Panc1 (cell line): ENCODE results near the gene SOX12. TPM values are rescaled to one million over a fixed set of nuclear protein-coding genes. Genes with fewer than 3 reads are reported as not detected.

Experiments
- ATAC-seq: fragments of 200-7000 bp; cut with Tn5 transposase; 2 replicates; pipeline ENCODE4 v1.9.1; 2020; ENCODE audit warnings: mild to moderate bottlenecking, moderate library complexity
- BruUV-seq: library from RNA; stranded (reverse); fragments of 400-500 nt; replicated peaks from 2 replicates; lab custom pipeline; 2021; lab: Mats Ljungman, UMichigan
- CTCF ChIA-PET: fragments of 300-600 bp; sonication (Branson Sonifier 250); formaldehyde crosslinking; loops from one replicate; lab custom pipeline; 2022; ENCODE audit warnings: antibody characterized with exemption; lab: Charles Lee
- POLR2A ChIA-PET: fragments of 300-600 bp; sonication (Branson Sonifier 250); formaldehyde crosslinking; loops from one replicate; lab custom pipeline; 2022; ENCODE audit warnings: antibody characterized with exemption; lab: Charles Lee
- DNase-seq: peaks from one replicate; pipeline ENCODE4 v3.0.0-alpha.2; 2010; ENCODE audit warnings: low read depth, low spot score
- H3K27ac ChIP-seq: 2 replicates; pipeline ENCODE4 v1.5.1; 2011; ENCODE audit warnings: mild to moderate bottlenecking, low read length, inconsistent platforms
- H3K27me3 ChIP-seq: fragments of 200-500 bp; sonication (Bioruptor generic); 2 replicates; pipeline ENCODE4 v1.6.0; 2014; ENCODE audit warnings: low read length, inconsistent platforms; ENCODE audit not compliant: control insufficient read depth, insufficient read depth
- H3K36me3 ChIP-seq: fragments of 200-500 bp; sonication (Bioruptor generic); 2 replicates; pipeline ENCODE4 v1.5.1; 2014; ENCODE audit warnings: inconsistent platforms, mild to moderate bottlenecking, low read length, moderate library complexity; ENCODE audit not compliant: control insufficient read depth, insufficient read depth
- H3K4me1 ChIP-seq: 2 replicates; pipeline ENCODE4 v1.5.1; 2011; ENCODE audit warnings: inconsistent platforms, mild to moderate bottlenecking, low read length, moderate library complexity; ENCODE audit not compliant: control insufficient read depth, insufficient read depth
- H3K4me3 ChIP-seq, 2 experiments: 2 replicates each; pipeline ENCODE4 v1.5.1; 2011 to 2012; ENCODE audit warnings: low read depth in 2 of 2, low read length in 2 of 2, mild to moderate bottlenecking in 2 of 2, inconsistent platforms in 1 of 2, moderate library complexity in 1 of 2
- H3K9me3 ChIP-seq: fragments of 200-500 bp; sonication (Bioruptor generic); 2 replicates; pipeline ENCODE4 v1.5.1; 2014; ENCODE audit warnings: low read depth, mild to moderate bottlenecking, inconsistent platforms, low read length, moderate library complexity; ENCODE audit not compliant: control insufficient read depth, insufficient read depth
- POLR2AphosphoS5 ChIP-seq: IDR thresholded peaks from 2 replicates; pipeline ENCODE4 v1.6.1; 2012; ENCODE audit warnings: mild to moderate bottlenecking, low read depth, low read length, moderate library complexity
- SIN3A ChIP-seq: IDR thresholded peaks from 2 replicates; pipeline ENCODE4 v1.6.1; 2012; ENCODE audit warnings: low read depth, mild to moderate bottlenecking, low read length, moderate library complexity, borderline replicate concordance; ENCODE audit not compliant: insufficient read depth
- TCF7L2 ChIP-seq: IDR thresholded peaks from 2 replicates; pipeline ENCODE4 v1.6.1; 2011; ENCODE audit warnings: mild to moderate bottlenecking, low read depth, low read length, inconsistent platforms
- in situ Hi-C: cut with HindIII; loops from 2 replicates; pipeline ENCODE4 v1.10.0; 2016; ENCODE audit warnings: low sequenced_read_pairs, low pct_unique_long_range_greater_than_20kb
- intact Hi-C: fragments of 100-400 bp; cut with micrococcal nuclease; formaldehyde crosslinking; loops from one replicate; pipeline ENCODE4 v1.10.0; 2022; ENCODE audit not compliant: unreplicated experiment
- total RNA-seq: library from RNA; stranded (reverse); gene quantifications from one replicate; pipeline ENCODE4 v1.2.1, GENCODE V29; 2021; ENCODE audit not compliant: unreplicated experiment
- TF ChIP-seq, protein P1 (sequence below), 2 experiments: IDR thresholded peaks; 2 replicates each; pipeline ENCODE4 v1.6.1; 2011 to 2012; ENCODE audit warnings: low read depth in 2 of 2, control low read depth in 1 of 2, low read length in 1 of 2, mild to moderate bottlenecking in 1 of 2, moderate library complexity in 1 of 2; ENCODE audit not compliant: insufficient read depth in 1 of 2
- TF ChIP-seq, protein P2 (sequence below): fragments of 450-650 bp; IDR thresholded peaks from 2 replicates; pipeline ENCODE4 v1.5.1; 2017; ENCODE audit warnings: mild to moderate bottlenecking

SOX12 gene
- total RNA-seq, 1 experiment from 2014 or later: 48.6 TPM

DNA sequence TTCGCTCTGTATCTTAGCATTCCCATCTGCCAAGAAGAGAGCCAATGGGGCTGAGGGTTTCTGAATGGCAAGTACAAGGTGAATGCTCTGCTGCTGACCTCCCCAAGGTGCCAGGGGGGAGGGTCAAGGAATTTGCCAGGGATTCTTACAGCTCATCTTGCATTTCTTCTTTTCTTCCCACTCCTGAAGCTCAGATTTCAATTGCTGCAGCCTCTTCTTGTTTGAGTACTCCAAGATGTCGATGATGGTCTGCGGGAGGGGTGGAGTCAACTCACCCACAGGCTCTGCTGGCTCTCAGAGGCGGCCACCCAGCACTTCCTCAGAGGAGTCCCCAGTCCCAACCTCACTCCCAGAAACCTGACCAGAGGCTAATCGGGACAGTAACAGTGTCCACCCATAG, 47.2 kb upstream of the SOX12 start:
- CTCF ChIA-PET: interaction anchor here (0.5 kb wide), 1 partner anchor 32 kb away, joined by 4 read pairs; no protein-coding TSS in a partner anchor
- no peak for ATAC-seq

DNA sequence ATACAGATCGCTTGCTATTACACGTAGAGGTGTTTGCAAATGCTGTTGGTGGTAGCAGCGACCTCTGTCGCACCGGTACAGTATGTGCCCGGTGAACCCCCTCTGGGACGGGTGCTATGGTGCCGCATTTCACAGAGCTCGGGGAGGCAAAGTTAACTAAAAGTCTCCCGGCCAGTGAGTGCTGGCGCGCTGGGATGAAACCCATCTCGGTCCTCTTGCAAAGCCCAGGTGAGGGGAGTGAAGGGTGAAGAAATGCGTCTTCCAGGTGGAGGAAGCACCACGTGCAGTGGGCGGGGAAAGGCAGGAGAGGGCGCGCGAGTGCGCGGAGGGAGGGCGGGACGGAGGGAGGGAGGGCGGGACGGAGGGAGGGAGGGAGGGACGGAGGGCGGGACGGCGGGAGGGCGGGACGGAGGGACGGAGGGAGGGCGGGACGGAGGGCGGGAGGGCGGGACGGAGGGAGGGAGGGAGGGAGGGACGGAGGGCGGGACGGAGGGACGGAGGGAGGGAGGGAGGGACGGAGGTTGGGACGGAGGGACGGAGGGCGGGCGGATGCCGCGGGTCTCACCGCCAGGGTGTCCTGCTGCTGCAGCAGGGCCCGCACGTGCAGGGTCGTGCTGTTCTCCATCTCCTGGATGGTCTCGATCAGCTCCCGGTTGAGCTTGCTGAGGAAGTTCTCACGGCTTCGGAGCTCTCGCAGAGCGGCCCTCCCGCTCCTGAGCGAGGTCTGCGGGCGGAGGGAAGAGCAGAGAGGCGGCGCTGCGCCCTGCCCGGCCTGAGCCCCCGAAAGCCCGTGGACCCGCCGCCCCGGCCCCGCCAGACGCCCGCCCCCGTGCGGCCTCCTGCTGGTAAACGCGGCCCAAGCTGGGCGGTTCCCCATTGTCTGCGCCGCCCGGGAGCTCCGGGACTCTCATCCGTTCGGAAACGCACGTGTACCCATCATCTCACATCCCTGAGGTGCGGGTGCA, 46.5 kb upstream of the SOX12 start:
- no peaks in the 10 kb centered on the region for H3K27me3 ChIP-seq
- BruUV-seq: no TSS peak
- in situ Hi-C loops: no loop called here
- H3K4me3 ChIP-seq: no peak overlapping the region
- POLR2A ChIA-PET: no interaction called here
- intact Hi-C loops: no loop called here
- DNase-seq: no peak
- CTCF ChIA-PET: no interaction called here
- no peak overlapping the region for H3K27ac ChIP-seq
- no peaks in the 10 kb centered on the region for H3K9me3 ChIP-seq
- H3K36me3 ChIP-seq: no peaks in the 10 kb centered on the region
- no peaks in the 10 kb centered on the region for H3K4me1 ChIP-seq
- TF ChIP-seq SIN3A: no peak
- no peak for TF ChIP-seq POLR2AphosphoS5
- no peak for TF ChIP-seq TCF7L2
- TF ChIP-seq, protein P1, sequence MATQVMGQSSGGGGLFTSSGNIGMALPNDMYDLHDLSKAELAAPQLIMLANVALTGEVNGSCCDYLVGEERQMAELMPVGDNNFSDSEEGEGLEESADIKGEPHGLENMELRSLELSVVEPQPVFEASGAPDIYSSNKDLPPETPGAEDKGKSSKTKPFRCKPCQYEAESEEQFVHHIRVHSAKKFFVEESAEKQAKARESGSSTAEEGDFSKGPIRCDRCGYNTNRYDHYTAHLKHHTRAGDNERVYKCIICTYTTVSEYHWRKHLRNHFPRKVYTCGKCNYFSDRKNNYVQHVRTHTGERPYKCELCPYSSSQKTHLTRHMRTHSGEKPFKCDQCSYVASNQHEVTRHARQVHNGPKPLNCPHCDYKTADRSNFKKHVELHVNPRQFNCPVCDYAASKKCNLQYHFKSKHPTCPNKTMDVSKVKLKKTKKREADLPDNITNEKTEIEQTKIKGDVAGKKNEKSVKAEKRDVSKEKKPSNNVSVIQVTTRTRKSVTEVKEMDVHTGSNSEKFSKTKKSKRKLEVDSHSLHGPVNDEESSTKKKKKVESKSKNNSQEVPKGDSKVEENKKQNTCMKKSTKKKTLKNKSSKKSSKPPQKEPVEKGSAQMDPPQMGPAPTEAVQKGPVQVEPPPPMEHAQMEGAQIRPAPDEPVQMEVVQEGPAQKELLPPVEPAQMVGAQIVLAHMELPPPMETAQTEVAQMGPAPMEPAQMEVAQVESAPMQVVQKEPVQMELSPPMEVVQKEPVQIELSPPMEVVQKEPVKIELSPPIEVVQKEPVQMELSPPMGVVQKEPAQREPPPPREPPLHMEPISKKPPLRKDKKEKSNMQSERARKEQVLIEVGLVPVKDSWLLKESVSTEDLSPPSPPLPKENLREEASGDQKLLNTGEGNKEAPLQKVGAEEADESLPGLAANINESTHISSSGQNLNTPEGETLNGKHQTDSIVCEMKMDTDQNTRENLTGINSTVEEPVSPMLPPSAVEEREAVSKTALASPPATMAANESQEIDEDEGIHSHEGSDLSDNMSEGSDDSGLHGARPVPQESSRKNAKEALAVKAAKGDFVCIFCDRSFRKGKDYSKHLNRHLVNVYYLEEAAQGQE (IDR thresholded peaks at IDR 0.05; ENCODE audit: insufficient read depth in 1 of 2, low read depth in 2 of 2, low read length in 1 of 2): no peak
- TF ChIP-seq, protein P2, sequence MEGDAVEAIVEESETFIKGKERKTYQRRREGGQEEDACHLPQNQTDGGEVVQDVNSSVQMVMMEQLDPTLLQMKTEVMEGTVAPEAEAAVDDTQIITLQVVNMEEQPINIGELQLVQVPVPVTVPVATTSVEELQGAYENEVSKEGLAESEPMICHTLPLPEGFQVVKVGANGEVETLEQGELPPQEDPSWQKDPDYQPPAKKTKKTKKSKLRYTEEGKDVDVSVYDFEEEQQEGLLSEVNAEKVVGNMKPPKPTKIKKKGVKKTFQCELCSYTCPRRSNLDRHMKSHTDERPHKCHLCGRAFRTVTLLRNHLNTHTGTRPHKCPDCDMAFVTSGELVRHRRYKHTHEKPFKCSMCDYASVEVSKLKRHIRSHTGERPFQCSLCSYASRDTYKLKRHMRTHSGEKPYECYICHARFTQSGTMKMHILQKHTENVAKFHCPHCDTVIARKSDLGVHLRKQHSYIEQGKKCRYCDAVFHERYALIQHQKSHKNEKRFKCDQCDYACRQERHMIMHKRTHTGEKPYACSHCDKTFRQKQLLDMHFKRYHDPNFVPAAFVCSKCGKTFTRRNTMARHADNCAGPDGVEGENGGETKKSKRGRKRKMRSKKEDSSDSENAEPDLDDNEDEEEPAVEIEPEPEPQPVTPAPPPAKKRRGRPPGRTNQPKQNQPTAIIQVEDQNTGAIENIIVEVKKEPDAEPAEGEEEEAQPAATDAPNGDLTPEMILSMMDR: no peak
- no peak for ATAC-seq

More for the DNA sequence above, 47.2 kb upstream of the SOX12 start:
- Histone ChIP-seq H3K4me3 (no peak overlapping the region), H3K4me1 (no peaks in the 10 kb centered on the region), H3K9me3 (no peaks in the 10 kb centered on the region), H3K36me3 (no peaks in the 10 kb centered on the region), H3K27ac (no peak overlapping the region), H3K27me3 (no peaks in the 10 kb centered on the region)
- BruUV-seq: no TSS peak
- intact Hi-C loops (no loop called here), in situ Hi-C loops (no loop called here)
- POLR2A ChIA-PET: no interaction called here
- DNase-seq: no peak
- TF ChIP-seq, protein P1 (IDR thresholded peaks at IDR 0.05; ENCODE audit: insufficient read depth in 1 of 2, low read depth in 2 of 2, low read length in 1 of 2): no peak
- TF ChIP-seq, protein P2: no peak
- TF ChIP-seq TCF7L2 (no peak), SIN3A (no peak), POLR2AphosphoS5 (no peak)
